NCI-H526 treated with DMSO at 0.1 percent for 48 hours (cell line): ENCODE measurements around the gene TRAPPC6A.
"Not testable (repeated sequence)": the region's sequence is repeated elsewhere in the genome, so short reads cannot be mapped to it uniquely, and the experiment has no call there.

ENCODE experiments used
- DNase-seq: peaks from one replicate; lab custom pipeline; 2025; lab: John Stamatoyannopoulos, UW

The TRAPPC6A gene

DNA sequence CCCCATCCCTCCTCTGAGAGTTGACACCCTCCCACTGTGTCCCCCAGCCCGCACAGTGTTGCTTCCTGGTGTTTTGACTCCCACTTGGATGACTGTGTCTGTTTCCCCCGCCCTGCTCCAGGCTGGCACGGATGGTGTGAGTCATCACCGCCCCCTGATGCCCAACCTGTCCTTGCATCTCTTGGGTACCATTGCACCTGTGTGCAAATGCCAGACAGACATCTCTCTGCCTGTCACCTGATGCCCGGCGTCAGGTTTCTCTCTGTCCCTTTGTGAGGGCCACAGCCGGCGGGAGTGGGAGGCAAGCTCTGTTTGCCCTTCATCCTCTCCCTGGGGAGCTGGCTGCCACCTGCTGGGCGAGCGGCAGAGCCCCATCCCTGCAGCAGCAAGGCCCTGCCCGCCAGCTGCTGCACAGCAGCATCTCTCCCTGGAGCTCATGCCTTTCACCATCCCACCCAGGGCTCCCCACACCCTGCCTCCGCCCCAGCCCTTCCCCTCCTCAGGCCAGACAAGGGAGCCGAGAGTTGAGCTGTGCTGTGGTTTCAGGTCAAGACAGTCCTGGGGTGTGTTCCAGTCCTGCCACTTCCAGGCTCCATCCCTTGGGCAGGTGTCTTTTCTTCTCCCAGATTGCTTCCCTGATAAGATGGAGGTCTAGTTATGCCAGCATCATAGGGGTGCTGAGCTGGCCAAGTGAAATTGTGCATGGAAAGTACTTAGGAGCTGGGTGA lies 47.0 kb downstream of the TRAPPC6A start:
- DNase-seq: peak; percentile 67

DNA sequence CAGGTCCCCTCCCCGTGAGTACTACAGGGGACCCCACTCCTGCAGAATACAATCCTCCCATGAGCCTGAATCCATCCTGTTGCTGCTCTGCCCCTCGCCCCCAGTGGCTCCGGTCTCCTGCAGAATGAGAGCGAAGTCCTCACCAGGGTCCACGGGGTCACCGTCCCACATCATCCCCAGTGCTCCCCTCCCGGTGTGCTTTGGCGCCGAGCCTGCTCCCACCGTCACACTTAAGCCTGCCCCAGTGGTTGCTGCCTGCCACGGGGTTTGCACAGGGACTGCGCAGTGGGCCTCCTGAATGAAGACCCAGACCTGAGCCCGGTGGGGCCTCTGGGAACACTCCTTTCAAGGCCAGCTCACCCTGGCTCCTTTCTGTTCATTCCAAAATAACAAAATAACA lies 47.8 kb downstream of the TRAPPC6A start:
- DNase-seq: no peak

DNA sequence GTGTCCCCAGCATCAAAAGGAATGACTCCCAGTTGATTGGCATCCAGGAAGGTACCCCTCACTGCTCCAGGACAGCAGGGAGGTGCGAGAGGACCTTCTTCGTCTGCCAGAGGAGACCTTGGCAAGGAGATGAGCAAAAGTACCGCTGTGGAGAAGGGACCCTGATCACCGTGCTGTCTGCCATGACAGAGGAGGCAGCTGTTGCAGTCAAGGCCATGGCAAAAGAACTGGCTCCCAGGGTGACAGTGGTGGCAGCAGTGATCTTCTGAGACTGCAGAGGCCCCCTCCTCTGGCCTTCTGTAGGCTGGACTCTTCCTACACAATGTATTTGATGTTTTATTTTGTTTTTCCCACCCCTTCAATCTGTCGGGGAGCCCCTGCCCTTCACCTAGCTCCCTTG lies 49.2 kb downstream of the TRAPPC6A start:
- DNase-seq: no peak

DNA sequence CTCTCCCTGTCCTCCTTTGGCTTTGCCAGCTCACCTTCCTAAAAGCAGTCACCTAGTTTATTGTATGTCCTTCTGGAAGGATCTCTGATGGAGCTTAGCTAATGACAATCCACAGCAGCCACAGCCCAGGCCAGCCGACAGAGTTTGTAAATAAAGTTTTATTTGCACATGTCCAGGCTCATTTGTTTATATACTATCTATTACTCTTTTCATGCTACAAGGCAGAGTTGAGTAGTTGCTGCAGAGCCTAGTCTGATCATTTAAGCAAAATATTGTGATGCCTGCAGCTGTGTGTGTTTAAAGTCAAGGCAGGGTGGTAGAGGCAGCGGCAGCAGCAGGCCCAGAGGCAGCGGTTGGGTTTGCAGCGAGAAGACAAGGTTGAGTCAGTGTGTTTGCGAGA lies 49.9 kb downstream of the TRAPPC6A start:
- DNase-seq: peak; percentile 18

DNA sequence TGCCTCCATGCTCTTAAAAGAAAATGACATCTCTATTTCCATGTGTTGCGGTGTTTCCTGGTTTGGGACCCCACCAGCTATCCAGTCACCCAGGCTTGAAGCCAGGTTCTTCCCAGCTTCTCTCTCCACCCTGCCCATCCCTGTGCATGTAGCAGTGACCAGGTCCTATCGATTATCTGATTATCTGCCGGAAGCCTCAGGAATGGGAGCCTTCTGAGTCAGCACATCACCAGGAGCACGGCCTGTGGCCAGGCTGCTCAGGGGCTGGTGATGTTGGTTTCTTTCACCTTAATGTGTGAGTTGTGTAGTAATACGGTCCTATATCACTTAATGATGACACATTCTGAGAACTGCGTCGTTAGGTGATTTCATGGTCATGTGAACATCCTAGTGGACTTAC lies 51.4 kb downstream of the TRAPPC6A start:
- no peak for DNase-seq

DNA sequence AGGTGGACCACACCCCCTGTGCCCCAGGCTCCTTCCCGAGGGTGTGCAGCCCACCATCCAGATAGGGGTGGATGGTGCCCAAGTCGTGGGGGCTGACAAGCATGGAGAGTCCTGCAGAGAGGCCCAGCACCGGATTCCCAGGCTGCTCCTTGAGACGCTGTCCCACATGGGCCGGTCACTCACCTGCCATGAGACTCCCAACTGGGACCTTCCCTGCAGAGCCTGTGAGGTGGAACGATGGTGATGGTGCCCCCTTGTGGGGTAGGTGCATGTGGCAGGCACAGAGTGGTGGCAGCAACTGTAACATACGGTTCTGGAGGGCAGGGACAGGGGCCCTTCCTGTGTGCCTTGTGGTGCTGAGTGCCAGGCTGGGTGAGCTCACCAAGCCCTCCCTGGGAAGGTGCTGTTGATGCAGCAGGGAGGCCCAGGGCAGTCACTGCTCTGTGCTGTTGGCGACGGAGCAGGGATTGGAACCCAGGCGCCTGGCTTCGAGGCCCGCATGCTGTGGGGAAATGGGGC lies 52.0 kb downstream of the TRAPPC6A start:
- DNase-seq: peak; percentile 43

DNA sequence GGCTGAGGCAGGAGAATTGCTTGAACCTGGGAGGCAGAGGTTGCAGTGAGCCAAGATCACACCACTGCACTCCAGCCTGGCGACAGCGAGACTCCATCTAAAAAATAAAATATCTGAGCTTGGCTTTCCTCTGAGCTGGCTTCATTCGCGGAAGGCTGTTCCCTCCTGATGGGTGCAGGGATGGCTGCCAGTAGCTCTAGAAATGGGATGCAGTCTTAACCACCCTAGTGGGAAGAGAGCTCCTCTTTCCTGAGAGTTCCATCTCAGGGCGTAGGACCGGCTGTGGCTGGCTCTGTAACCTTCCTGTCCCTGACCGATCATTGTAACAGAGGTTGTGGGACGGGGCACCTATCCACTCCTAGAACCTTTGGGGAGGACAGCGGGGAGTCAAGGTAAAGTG lies 52.7 kb downstream of the TRAPPC6A start:
- no peak for DNase-seq

DNA sequence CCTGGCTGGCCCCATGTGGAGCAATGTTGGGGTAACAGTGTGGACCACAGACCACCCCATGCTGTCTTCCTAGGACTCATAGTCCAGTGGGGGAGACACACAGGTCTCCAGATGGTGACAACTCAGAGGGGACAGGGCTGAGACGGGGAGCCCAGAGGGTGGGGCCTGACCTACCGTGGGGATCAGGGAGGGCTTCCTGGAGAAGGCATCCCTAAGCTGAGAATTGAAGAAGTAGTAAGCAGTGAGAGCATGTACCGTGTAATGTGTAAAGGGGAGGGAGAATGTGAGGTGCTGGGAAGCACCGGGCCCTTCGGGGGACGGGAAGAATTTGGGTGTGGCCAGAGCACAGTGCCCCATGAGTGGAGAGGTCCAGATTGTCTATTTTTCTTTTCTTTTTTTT lies 54.0 kb downstream of the TRAPPC6A start:
- DNase-seq: no peak

DNA sequence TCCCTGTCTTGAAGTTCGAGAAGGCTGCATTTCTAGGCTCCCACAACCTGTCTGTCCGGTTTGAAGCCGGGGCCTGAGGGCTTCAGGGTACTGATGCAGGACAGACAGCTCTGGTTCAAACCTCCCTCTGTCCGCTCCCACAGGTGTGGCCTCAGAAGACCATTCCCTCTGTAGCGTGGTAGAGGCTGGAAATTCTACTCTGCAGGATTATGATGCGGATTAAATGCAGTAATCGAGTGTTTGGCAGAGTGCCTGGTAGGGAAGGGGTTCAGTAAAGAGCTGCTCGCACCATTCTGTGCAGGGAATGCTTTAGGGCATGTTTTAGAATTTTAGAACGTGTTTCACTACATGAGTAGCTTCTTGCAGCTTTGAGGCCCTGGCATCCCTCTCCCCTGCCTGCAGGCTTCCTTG lies 54.6 kb downstream of the TRAPPC6A start:
- no peak for DNase-seq

DNA sequence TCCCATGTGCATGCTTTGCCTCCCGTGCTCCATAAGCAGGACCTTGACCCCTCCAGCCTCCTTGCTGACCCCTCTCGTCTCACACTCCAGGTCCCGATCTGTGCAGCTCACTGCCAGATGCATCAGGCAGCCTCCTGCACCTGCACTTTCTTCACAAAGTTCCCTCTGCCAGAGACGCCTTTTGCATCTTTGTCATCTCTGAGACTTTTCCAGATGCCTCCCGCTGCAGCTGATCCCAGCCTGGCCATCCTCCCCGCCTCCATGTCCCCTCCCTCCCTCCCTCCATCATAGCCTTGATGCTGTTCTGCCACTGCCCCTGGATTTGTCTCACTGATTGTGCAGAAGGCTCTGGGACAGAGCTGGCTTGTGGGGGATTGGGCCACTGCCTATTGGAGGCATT lies 55.2 kb downstream of the TRAPPC6A start:
- DNase-seq: no peak

DNA sequence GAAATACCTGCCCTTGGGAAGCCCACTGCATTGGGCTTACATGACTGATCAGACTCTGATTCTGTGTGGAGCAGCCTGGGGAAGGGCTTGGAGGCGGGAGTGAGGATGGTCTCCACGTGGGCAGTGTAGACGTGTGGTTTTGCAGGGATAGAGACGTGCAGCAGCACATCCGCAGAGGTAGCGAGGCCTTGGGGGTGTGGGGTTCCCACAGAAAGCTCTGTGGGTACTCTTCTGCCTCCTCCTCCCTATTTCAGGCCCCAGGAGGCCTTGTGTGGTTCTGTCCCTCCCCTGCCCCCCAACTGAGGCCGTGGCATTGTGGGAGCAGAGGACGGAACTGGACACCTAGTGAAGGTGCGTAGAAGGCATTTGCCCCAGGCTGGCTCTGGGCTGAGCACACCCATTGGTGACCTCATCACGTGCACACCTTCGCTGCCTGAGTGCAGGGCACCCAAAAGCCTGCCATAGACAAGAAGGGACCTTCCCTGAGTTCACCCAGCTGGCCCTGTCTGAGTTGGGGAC lies 56.2 kb downstream of the TRAPPC6A start:
- DNase-seq: no peak

DNA sequence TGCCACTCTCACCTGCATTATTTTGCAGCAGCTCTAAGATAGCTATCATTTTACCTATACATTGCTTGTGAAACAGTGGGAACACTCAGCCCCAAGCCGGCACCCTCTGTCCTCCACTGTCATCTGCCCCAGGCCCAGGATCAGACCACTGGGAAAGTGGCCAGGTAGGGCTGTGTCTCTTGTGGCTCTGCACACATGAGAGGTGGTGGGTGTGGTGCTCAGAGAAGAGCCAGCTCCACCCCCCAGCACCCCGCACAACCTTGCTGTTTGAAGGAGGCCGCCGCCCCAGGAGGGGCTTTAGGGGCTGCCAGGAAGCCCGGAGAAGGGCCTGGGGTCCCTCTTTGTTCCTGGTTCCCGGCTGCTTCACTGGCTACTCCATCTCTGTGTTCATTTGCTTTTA lies 58.5 kb downstream of the TRAPPC6A start:
- DNase-seq: no peak

DNA sequence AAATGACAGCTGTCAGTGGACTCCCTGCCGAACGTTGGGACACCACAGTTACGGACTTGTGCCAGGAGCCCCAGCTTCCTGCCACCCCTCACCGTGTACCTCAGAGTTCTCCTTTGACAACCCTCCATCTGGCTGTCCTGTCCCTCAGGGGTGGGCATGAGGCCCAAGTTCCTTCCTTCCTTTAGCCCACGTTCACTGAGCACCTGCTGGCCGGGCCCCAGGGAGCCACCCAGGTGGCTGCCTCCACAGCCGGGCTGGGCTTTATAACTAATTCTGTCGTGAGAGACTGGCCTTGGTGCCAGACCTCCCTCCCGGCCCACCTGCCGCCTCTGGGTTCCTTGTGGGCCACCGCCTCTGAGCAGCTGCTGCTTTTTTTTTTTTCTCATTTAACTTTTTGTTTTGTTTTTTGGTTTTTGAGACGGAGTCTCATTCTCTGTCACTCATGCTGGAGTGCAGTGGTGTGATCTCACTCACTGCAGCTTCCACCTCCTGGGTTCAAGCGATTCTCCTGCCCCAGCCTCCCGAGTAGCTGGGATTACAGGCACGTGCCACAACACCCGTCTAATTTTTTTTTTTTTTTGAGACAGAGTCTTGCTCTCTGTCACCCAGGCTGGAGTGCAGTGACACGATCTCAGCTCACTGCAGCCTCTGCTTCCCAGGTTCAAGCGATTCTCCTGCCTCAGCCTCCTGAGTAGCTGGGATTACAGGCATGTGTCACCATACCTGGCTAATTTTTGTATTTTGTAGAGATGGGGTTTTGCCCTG lies 59.3 kb downstream of the TRAPPC6A start:
- not testable (repeated sequence) for DNase-seq

DNA sequence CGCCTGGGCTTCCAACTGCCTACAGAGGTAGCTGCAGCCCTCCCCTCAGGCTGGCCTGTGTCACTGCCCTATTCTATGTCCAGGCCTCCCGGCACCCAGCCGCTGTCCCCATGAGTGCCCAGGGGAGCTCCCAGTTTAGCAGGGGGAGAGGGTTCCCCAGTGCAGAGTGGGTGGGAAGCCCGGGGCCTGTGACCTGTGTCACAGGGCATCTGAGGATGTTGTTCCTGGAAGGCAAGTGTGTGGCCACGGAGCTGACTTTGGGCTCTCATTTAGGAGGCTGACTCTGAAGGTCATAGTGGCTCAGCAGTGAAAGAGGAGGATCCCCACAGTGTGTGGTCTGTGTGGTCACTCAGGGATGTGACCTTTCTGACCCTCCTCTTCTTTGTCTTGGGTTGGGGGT lies 59.9 kb downstream of the TRAPPC6A start:
- no peak for DNase-seq

DNA sequence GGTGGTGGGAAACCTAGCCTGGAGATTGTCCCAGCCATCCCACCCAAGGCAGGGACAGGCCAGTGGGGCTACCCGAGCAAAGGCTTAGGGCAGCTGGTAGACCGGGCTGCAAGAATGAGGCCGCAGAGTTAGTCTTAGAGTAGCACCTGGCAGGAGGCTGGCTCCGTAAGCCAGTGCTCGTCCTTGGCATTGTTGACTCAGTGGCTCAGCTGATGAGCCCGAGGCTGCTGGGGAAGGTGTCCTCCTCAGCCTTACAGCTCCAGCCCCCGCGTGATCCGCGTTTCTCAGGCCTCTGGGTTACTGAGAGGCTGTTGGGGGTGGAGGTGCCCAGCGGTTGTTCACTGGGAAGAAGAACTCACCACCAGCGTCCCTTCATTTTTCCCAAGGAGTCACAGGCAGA lies 60.4 kb downstream of the TRAPPC6A start:
- peak; percentile 8 for DNase-seq

DNA sequence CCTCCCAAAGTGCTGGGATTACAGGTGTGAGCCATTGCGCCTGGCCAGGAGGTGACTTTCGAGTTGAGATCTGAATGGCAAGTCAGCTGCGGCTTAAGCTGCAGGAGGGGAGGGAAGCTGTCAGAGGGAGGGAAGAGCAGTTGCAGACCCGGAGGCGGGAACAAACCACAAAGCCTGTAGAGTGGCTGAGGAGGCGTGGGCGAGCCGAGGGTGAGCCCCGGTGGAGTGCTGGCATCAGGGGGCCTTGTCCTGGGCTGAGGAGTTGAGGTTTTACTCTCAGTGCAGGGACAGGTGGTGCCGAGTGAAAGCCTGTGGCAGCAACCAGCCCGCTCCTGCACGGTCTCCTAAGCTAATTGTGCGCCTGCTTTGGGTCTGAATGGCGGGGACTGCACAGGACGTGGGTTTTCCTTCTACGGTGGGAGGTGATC lies 60.9 kb downstream of the TRAPPC6A start:
- peak; percentile 10 for DNase-seq

DNA sequence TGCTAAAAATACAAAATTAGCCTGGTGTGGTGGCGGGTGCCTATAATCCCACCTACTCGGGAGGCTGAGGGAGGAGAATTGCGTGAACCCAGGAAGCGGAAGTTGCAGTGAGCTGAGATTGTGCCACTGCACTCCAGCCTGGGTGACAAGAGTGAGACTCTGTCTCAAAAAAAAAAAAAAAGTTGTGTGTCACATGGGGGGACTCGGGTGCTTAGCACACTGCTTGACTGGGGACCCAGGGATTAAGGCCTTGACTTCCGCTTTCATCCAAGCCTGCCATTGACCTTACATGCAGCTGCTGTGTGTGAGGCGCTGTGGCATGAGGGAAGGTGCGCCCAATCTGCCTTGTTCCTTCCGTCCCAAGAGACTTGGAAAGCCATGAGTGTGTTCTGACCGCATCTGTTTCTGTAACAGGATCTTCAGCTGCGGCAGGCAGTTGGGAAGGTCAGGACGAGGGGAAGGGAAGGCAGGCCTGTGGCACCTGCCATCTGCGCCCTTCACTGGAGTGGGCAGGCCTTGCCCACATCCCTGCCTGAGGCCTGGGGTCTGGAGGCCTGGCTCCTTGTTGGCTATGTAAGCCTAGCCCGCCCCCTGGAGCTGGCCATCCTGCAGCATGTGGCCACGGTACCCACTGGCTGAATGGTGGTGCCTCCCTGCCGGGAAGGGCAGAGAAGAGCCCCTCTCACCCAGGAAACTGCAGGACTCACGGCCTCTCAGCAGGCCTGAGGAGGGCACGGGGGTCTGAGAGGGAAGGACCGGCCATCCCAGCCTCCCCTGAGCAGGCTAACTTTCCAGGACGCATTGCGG lies 62.0 kb downstream of the TRAPPC6A start:
- DNase-seq: peak; percentile 74

DNA sequence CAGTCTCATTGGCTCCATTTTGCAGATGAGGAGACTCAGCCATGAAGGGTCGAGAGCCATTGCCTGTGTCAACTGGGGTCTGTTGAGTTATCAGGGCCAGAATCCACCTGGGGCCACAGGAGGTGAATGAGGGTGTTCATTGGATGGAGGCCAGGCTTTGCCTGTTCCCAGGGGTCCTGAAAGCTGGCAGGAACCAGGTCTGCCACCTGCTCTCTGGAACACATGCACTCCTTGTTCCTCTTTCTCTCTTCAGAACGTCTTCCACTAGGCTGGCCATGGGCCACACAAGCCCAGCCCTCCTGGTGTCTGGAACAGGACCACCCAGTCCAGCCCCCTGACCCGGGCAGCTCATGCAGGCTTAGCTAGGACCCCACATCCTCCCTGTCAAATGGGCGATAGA lies 63.9 kb downstream of the TRAPPC6A start:
- no peak for DNase-seq

DNA sequence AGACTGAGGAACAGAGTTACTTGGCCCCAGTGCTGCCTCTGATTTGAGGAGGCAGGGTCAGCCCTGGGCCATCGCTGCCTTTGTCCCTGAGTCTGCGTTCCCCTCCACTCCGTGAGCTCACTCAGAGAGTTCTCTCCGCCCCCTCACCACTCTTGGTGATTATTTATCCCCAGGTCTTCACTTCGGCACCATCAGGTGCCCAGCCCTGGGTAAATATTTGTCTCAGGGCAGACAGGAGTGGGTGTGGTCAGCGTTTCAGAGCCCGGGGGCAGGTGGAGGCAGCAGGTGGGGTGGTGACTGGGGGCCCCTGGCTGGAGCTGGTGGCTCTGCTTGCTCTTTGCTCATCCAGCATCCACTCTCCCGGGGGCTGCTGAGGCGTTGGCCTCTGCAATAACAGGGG lies 64.4 kb downstream of the TRAPPC6A start:
- DNase-seq: peak; percentile 69
